Liver (tissue), 9 donors: ENCODE data around the gene MGAT3. TPM values are rescaled to one million over a fixed set of nuclear protein-coding genes. Genes with fewer than 3 reads are reported as not detected.

Experiments
- DNase-seq: peaks from one replicate; pipeline ENCODE4 v3.0.0-alpha.2; 2017; ENCODE audit warnings: low spot score
- H3K27ac ChIP-seq, 2 donors: one replicate each; pipeline ENCODE4 v1.7.0; 2013; ENCODE audit warnings: inconsistent platforms in 2 of 2, low read length in 2 of 2, control low read depth in 1 of 2, low read depth in 1 of 2, mild to moderate bottlenecking in 1 of 2
- H3K27me3 ChIP-seq, 4 donors: one replicate each; pipeline versions ENCODE4 v1.6.1 to v1.7.0; 2013; ENCODE audit warnings: low read length in 3 of 4, inconsistent platforms in 1 of 4, mild to moderate bottlenecking in 1 of 4, moderate library complexity in 1 of 4; ENCODE audit not compliant: control insufficient read depth in 4 of 4, insufficient read depth in 4 of 4
- H3K36me3 ChIP-seq, 4 donors: one replicate each; pipeline versions ENCODE4 v1.6.1 to v1.7.0; 2013; ENCODE audit warnings: low read length in 3 of 4, mild to moderate bottlenecking in 3 of 4, low read depth in 1 of 4, moderate library complexity in 1 of 4; ENCODE audit not compliant: control insufficient read depth in 4 of 4, insufficient read depth in 3 of 4
- H3K4me1 ChIP-seq, 4 donors: one replicate each; pipeline versions ENCODE4 v1.6.1 to v1.7.0; 2013; ENCODE audit warnings: low read length in 3 of 4, mild to moderate bottlenecking in 3 of 4, moderate library complexity in 1 of 4; ENCODE audit not compliant: control insufficient read depth in 4 of 4, insufficient read depth in 4 of 4
- H3K4me3 ChIP-seq, 3 donors: one replicate each; pipeline versions ENCODE4 v1.6.1 to v1.7.0; 2013; ENCODE audit warnings: low read length in 3 of 3, control low read depth in 1 of 3, low read depth in 1 of 3, mild to moderate bottlenecking in 1 of 3
- H3K9ac ChIP-seq, 2 donors: one replicate each; pipeline ENCODE4 v1.7.0; 2013; ENCODE audit warnings: low read length in 2 of 2, mild to moderate bottlenecking in 2 of 2, moderate library complexity in 2 of 2, control low read depth in 1 of 2, low read depth in 1 of 2
- H3K9me3 ChIP-seq, 4 donors: one replicate each; pipeline versions ENCODE4 v1.6.1 to v1.7.0; 2013; ENCODE audit warnings: low read length in 3 of 4; ENCODE audit not compliant: control insufficient read depth in 4 of 4
- CTCF ChIP-seq: fragments of 150-350 bp; IDR thresholded peaks from 2 replicates; pipeline ENCODE4 v1.5.1; 2017; ENCODE audit warnings: improper control_type of control experiment, low read depth, low read length; ENCODE audit not compliant: missing input control
- EGR1 ChIP-seq, 2 donors: IDR thresholded peaks; 2 replicates each; pipeline ENCODE4 v1.6.1; 2016 to 2018; ENCODE audit warnings: antibody characterized with exemption in 2 of 2, low read depth in 2 of 2
- FOXA1 ChIP-seq: IDR thresholded peaks from 2 replicates; pipeline ENCODE4 v1.6.1; 2016; ENCODE audit warnings: antibody characterized with exemption
- FOXA2 ChIP-seq: IDR thresholded peaks from 2 replicates; pipeline ENCODE4 v1.6.1; 2016; ENCODE audit warnings: antibody characterized with exemption
- GABPA ChIP-seq, 2 donors: IDR thresholded peaks in 1 of 2; conservative IDR thresholded peaks in 1 of 2; 2 replicates each; pipeline ENCODE4 v1.6.1; 2016; ENCODE audit warnings: antibody characterized with exemption in 2 of 2, mild to moderate bottlenecking in 1 of 2, moderate library complexity in 1 of 2
- HNF4A ChIP-seq, 2 donors: conservative IDR thresholded peaks; 2 replicates each; pipeline ENCODE4 v1.6.1; 2016; ENCODE audit warnings: antibody characterized with exemption in 2 of 2, mild to moderate bottlenecking in 2 of 2
- HNF4G ChIP-seq: IDR thresholded peaks from 2 replicates; pipeline ENCODE4 v1.6.1; 2016; ENCODE audit warnings: antibody characterized with exemption
- JUND ChIP-seq, 2 donors: IDR thresholded peaks; 2 replicates each; pipeline ENCODE4 v1.6.1; 2016; ENCODE audit warnings: antibody characterized with exemption in 2 of 2
- NR2F2 ChIP-seq: IDR thresholded peaks from 2 replicates; pipeline ENCODE4 v1.6.1; 2016; ENCODE audit warnings: antibody characterized with exemption
- RAD21 ChIP-seq, 2 donors: IDR thresholded peaks; 2 replicates each; pipeline ENCODE4 v1.6.1; 2016; ENCODE audit warnings: antibody characterized with exemption in 2 of 2, mild to moderate bottlenecking in 2 of 2
- RXRA ChIP-seq, 2 donors: IDR thresholded peaks; 2 replicates each; pipeline ENCODE4 v1.6.1; 2017 to 2018; ENCODE audit warnings: antibody characterized with exemption in 2 of 2, mild to moderate bottlenecking in 1 of 2
- SP1 ChIP-seq: IDR thresholded peaks from 2 replicates; pipeline ENCODE4 v1.6.1; 2018; ENCODE audit warnings: antibody characterized with exemption, mild to moderate bottlenecking
- TAF1 ChIP-seq: conservative IDR thresholded peaks from 2 replicates; pipeline ENCODE4 v1.6.1; 2016; ENCODE audit warnings: antibody characterized with exemption, mild to moderate bottlenecking
- YY1 ChIP-seq: IDR thresholded peaks from 2 replicates; pipeline ENCODE4 v1.6.1; 2016; ENCODE audit warnings: antibody characterized with exemption, mild to moderate bottlenecking
- WGBS: extraction: QIAGEN DNeasy Blood & Tissue Kit; methylation state at CpG from one replicate; pipeline ENCODE4 v1.1.7; 2013; 5-methylcytosine and 5-hydroxymethylcytosine counted together
- polyA plus RNA-seq, 2 donors: library from polyadenylated mRNA; stranded (reverse) in 1 of 2; unstranded in 1 of 2; fragments of 200-250 nt in 1 of 2; fragments of >200 nt in 1 of 2; fragmentation: Nextera tagmentation in 1 of 2; extraction: Ambion mirVana in 1 of 2; gene quantifications; one replicate each; pipeline versions ENCODE4 v1.2.1 to v1.2.3, GENCODE V29; 2013 to 2015
- total RNA-seq, 2 donors: library from RNA; depleted of rRNA; stranded (reverse); fragments of >200 nt; gene quantifications; one replicate each; pipeline ENCODE4 v1.2.3, GENCODE V29; 2014
- TF ChIP-seq, protein P1 (sequence below): IDR thresholded peaks from 2 replicates; pipeline ENCODE4 v1.6.1; 2016; ENCODE audit warnings: antibody characterized with exemption
- TF ChIP-seq, protein P2 (sequence below): IDR thresholded peaks from 2 replicates; pipeline ENCODE4 v1.6.1; 2016; ENCODE audit warnings: antibody characterized with exemption
- TF ChIP-seq, protein P3 (sequence below): IDR thresholded peaks from 2 replicates; pipeline ENCODE4 v1.6.1; 2016; ENCODE audit warnings: antibody characterized with exemption
- TF ChIP-seq, protein P4 (sequence below): IDR thresholded peaks from 2 replicates; pipeline ENCODE4 v1.6.1; 2016; ENCODE audit warnings: antibody characterized with exemption, mild to moderate bottlenecking
- donor health status: healthy.
- donor health status: healthy.
- donor health status: healthy.
- donor health status: healthy.
- donor health status: healthy.

Gene MGAT3
- total and polyA plus RNA-seq, 4 donors, result 0.03 to 7.6 (median 0.10) TPM

DNA sequence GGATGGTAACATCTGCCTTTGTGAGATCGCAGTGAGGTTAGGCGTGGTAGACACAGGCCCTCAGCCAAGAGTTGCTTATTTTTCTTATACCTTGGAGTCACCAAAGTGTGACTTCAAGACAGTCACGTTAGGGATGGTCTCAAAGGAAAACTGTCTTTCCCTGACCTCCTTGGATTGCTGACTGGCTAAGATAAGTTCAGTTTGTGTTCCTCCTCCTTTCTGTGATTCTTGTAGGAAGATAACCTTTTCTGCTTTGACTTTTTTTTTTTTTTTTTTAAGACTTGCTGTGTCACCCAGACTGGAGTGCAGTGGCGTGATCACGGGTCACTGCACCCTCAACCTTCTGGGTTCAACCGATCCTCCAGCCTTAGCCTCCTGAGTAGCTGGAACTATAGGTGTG is 34.1 kb upstream of the MGAT3 start:
- DNase-seq, result no peak
- Histone ChIP-seq H3K36me3 (peaks cover 11 to 76% (median 49%) of the 10 kb centered on the region in 4 donors), H3K27ac (no peak overlapping the region), H3K4me1 (no peaks in the 10 kb centered on the region), H3K9ac (no peak overlapping the region), H3K9me3 (no peaks in the 10 kb centered on the region), H3K4me3 (no peak overlapping the region), H3K27me3 (no peaks in the 10 kb centered on the region)
- TF ChIP-seq, protein P1, sequence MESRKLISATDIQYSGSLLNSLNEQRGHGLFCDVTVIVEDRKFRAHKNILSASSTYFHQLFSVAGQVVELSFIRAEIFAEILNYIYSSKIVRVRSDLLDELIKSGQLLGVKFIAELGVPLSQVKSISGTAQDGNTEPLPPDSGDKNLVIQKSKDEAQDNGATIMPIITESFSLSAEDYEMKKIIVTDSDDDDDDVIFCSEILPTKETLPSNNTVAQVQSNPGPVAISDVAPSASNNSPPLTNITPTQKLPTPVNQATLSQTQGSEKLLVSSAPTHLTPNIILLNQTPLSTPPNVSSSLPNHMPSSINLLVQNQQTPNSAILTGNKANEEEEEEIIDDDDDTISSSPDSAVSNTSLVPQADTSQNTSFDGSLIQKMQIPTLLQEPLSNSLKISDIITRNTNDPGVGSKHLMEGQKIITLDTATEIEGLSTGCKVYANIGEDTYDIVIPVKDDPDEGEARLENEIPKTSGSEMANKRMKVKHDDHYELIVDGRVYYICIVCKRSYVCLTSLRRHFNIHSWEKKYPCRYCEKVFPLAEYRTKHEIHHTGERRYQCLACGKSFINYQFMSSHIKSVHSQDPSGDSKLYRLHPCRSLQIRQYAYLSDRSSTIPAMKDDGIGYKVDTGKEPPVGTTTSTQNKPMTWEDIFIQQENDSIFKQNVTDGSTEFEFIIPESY, result no peak
- TF ChIP-seq RAD21 (IDR thresholded peaks at IDR 0.05), result no peak
- TF ChIP-seq, protein P2, sequence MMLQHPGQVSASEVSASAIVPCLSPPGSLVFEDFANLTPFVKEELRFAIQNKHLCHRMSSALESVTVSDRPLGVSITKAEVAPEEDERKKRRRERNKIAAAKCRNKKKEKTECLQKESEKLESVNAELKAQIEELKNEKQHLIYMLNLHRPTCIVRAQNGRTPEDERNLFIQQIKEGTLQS, result no peak
- no peak for TF ChIP-seq HNF4G
- no peak for TF ChIP-seq RXRA (IDR thresholded peaks at IDR 0.05)
- no peak for TF ChIP-seq NR2F2
- no peak for TF ChIP-seq GABPA (IDR thresholded peaks at IDR 0.05 in 1 of 2, conservative IDR thresholded peaks at IDR 0.05 in 1 of 2)
- TF ChIP-seq SP1, result no peak
- TF ChIP-seq, protein P3, sequence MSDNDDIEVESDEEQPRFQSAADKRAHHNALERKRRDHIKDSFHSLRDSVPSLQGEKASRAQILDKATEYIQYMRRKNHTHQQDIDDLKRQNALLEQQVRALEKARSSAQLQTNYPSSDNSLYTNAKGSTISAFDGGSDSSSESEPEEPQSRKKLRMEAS, result no peak
- no peak for TF ChIP-seq EGR1 (IDR thresholded peaks at IDR 0.05; ENCODE audit: low read depth in 2 of 2)
- TF ChIP-seq YY1, result no peak
- TF ChIP-seq, protein P4, sequence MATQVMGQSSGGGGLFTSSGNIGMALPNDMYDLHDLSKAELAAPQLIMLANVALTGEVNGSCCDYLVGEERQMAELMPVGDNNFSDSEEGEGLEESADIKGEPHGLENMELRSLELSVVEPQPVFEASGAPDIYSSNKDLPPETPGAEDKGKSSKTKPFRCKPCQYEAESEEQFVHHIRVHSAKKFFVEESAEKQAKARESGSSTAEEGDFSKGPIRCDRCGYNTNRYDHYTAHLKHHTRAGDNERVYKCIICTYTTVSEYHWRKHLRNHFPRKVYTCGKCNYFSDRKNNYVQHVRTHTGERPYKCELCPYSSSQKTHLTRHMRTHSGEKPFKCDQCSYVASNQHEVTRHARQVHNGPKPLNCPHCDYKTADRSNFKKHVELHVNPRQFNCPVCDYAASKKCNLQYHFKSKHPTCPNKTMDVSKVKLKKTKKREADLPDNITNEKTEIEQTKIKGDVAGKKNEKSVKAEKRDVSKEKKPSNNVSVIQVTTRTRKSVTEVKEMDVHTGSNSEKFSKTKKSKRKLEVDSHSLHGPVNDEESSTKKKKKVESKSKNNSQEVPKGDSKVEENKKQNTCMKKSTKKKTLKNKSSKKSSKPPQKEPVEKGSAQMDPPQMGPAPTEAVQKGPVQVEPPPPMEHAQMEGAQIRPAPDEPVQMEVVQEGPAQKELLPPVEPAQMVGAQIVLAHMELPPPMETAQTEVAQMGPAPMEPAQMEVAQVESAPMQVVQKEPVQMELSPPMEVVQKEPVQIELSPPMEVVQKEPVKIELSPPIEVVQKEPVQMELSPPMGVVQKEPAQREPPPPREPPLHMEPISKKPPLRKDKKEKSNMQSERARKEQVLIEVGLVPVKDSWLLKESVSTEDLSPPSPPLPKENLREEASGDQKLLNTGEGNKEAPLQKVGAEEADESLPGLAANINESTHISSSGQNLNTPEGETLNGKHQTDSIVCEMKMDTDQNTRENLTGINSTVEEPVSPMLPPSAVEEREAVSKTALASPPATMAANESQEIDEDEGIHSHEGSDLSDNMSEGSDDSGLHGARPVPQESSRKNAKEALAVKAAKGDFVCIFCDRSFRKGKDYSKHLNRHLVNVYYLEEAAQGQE, result no peak
- TF ChIP-seq HNF4A (conservative IDR thresholded peaks at IDR 0.05), result no peak
- no peak for TF ChIP-seq FOXA1
- no peak for TF ChIP-seq CTCF
- no peak for TF ChIP-seq FOXA2
- TF ChIP-seq TAF1, result no peak
- 97% methylated on average over 6 of the region's 6 CpGs for WGBS

- H3K27me3 ChIP-seq, result no peaks in the 10 kb centered on the region
- no peak overlapping the region for H3K27ac ChIP-seq
- TF ChIP-seq, protein P3, result no peak
- no peak for TF ChIP-seq FOXA1
- TF ChIP-seq JUND (IDR thresholded peaks at IDR 0.05), result no peak
- TF ChIP-seq HNF4A (conservative IDR thresholded peaks at IDR 0.05), result no peak
- TF ChIP-seq YY1, result no peak
- TF ChIP-seq, protein P1, result no peak
- WGBS, result 95% methylated on average over 3 of the region's 3 CpGs
- H3K4me3 ChIP-seq, result no peak overlapping the region
- no peaks in the 10 kb centered on the region for H3K9me3 ChIP-seq
- DNase-seq, result no peak
- peaks cover 19 to 74% (median 52%) of the 10 kb centered on the region in 4 donors for H3K36me3 ChIP-seq
- no peaks in the 10 kb centered on the region for H3K4me1 ChIP-seq
- no peak overlapping the region for H3K9ac ChIP-seq
Observed at GRCh38 chr22:39423976-39424375, 32.8 kb upstream of the MGAT3 start.
